DMS 273 treated with DMSO at 0.1 percent for 48 hours (cell line): ENCODE results near the gene COX6B2.
"Not testable (repeated sequence)": the region's sequence is repeated elsewhere in the genome, so short reads cannot be mapped to it uniquely, and the experiment has no call there.

Experiments used
- DNase-seq: peaks from one replicate; lab custom pipeline; 2025; lab: John Stamatoyannopoulos, UW

The COX6B2 gene

GRCh38 chr19:55354698-55355212 is at the start of gene COX6B2:
COX6B2 (minus strand) TSS chr19:55354719; CDS start chr19:55354521, 198 bp downstream.
- no peak for DNase-seq

DNA sequence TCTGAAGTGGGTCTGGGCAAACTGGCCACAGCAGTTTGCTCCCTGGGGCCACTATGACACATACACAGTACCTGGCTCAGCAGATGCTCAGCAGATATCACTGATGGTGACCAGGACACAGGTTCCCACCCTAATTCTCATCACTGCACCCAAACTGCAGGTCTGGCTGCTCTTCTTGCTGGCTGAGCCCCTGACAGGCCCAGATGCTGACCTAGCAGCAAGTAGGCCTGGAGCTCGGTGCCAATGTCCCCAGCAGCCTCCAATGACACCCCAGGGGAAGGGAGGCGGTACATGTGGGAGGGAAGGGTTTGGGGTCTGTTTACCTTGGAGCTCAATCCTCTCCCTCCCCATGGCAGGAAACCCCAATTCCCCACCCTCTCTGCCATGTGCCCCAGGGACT is 48.0 kb upstream of the COX6B2 start:
- DNase-seq = no peak

- DNase-seq = not testable (repeated sequence)
Observed at GRCh38 chr19:55401390-55401789, 46.9 kb upstream of the COX6B2 start.

- no peak for DNase-seq
Observed at GRCh38 chr19:55400281-55401087, 46.0 kb upstream of the COX6B2 start.

DNA sequence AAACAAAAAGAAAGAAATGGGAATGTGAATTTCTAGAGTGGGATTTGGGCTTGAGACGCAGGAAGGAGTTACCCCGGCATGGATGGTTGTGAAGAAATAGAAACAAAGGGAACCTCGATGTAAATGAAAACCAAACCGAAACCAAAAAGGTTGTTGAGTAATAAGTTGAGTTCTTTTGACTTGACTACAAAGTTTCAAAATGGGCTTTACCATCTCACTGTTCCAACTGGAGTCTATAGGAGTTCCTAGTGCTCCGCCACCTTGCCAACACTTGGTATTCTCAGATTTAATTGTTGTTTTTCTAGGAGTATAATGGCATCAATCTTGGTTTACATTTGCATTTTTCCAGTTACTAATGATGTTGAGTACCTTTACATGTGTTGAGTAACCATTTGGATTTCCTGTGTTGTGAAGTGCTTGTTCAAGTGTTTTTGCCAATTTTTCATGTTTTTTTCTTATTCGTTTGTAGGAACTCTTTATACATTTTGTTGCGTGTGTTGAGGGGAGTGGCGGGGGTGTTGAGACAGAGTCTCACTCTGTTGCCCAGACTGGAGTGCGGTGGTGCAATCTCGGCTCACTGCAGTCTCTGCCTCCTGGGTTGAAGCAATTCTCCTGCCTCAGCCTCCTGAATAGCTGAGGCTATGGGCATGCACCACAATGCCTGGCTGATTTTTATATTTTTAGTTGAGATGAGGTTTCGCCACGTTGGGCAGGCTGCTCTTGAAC is 43.8 kb upstream of the COX6B2 start:
- DNase-seq = no peak

- DNase-seq = no peak
Observed at GRCh38 chr19:55392820-55393761, 38.6 kb upstream of the COX6B2 start.

DNA sequence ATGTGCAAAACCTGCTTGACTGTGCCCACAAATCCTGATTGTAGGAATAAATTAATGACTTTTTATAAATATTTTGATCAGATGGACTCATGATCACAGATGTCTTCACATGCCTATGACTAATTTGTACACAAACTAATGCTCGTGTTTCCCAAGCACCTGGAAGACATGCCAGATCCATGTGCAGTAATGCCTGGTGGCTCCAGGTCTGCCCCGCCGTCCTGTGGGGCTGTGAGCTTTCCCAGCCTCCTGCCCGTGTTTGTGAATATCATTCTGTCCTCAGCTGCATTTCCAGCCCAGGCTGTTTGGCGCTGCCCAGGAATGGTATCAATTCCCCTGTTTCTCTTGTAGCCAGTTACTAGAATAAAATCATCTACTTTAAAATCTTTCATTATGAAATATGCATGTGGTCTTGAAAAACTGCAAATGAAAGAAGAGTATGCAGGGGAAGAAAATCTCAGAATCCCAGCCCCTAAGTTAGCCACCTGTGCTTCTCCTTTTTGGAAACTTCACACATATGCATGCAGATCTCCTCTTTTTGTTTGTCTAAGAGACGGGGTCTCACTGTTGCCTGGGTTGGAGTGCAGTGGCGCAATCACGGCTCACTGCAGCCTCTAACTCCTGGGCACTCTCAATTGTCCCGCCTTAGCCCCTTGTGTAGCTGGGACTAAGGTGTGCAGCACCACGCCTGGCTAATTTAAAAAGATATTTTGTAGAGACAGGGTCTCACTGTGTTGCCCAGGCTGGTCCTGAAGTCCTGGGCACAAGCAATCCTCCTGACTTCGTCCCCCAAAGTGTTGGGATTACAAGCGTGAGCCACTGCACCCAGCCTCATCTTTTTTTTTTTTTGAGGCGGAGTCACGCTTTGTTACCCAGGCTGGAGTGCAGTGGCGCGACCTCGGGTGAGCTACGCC is 37.4 kb upstream of the COX6B2 start:
- no peak for DNase-seq

DNA sequence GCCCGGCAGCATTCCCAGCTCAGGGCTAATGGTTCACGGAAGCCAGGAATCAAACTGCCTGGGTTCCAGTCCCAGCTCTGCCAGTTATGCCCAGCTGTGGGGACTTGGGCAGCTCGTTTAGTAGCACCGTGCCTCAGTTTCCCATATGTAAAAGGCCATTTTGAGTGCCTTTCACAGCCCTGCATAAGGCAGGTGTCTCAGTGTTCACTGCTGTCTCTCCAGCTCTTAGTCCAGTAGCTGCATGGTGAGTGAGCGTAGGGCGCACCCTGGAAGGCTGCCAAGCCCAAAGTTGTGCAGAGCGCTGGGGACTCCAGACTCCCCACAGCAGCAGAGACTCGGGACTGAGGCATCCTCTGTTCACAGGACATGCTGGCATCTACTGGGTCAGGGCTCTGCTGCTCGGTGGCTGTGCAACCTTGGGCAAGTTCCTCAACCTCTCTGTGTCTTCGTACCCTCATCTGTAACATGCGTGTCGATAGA is 36.7 kb upstream of the COX6B2 start:
- DNase-seq = no peak

DNA sequence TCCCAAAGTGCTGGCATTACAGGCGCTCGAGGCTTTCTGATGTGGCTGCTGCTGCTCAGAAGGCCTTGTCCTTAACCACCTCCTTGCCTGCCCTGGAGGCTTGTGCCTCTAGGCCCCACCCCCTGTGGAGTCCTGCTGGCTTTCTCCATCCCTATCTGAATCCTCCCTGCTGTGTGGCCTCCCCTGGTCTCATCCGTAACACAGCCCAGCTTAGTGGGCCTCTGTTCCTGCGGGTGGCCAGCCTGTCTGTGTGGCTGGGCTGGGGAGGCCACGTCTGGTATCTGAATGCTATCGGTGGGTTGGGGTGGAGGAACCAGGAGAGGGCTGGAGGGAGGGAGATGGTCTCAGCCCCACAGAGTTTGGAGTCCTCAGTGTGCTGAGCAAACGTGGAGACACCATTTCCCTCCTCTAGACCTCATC is 36.0 kb upstream of the COX6B2 start:
- DNase-seq = no peak

DNA sequence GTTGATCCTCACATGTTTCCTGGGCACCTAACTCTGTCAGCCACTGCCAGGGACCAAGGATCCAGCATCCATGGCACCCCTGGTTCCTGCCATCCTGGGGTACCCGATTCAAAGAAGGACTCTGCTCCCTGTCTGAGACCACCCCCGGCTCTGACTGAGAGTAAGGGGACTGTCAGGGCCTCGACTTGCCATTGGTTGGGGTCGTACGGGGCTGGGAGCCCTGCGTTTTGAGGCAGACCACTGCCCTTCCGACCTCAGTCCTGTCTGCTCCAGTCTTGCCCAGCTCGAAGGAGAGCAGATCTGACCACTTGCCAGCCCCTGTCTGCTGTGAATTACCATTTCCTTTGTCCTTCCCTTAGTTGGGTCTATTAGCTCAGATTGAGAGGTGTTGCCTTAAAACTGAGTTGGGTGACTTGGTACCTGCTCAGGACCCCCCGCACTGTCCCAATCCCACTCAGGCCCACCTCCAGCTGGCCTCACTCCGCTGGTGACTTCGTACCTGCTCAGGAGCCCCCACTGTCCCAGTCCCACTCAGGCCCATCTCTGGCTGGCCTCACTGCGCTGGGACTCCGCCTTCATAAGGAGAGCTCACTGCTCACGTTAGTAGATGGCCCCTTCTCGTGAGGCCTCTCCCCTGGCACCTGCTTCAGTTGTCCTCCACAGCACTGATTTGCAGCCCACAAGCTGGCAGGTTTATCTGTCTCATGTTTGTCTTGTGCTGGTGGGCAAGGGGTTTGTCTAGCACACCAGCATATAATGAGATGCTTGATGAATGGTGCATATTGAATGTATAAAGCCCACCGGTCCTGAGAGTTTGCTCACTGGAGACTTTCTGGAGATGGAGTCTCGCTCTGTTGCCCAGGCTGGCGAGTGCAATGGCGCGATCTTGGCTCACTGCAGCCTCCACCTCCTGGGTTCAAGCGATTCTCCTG is 35.1 kb upstream of the COX6B2 start:
- DNase-seq = no peak

- no peak for DNase-seq
Observed at GRCh38 chr19:55387736-55388497, 33.4 kb upstream of the COX6B2 start.

- DNase-seq = no peak
Observed at GRCh38 chr19:55386493-55386971, 32.0 kb upstream of the COX6B2 start.

- DNase-seq = peak; percentile 89
Observed at GRCh38 chr19:55385724-55386492, 31.4 kb upstream of the COX6B2 start, which contains the start of gene RPL28. RPL28 (plus strand) TSS chr19:55385932; CDS start chr19:55386358, 426 bp downstream.

- peak; percentile 88 for DNase-seq
Observed at GRCh38 chr19:55384920-55385723, 30.6 kb upstream of the COX6B2 start.

DNA sequence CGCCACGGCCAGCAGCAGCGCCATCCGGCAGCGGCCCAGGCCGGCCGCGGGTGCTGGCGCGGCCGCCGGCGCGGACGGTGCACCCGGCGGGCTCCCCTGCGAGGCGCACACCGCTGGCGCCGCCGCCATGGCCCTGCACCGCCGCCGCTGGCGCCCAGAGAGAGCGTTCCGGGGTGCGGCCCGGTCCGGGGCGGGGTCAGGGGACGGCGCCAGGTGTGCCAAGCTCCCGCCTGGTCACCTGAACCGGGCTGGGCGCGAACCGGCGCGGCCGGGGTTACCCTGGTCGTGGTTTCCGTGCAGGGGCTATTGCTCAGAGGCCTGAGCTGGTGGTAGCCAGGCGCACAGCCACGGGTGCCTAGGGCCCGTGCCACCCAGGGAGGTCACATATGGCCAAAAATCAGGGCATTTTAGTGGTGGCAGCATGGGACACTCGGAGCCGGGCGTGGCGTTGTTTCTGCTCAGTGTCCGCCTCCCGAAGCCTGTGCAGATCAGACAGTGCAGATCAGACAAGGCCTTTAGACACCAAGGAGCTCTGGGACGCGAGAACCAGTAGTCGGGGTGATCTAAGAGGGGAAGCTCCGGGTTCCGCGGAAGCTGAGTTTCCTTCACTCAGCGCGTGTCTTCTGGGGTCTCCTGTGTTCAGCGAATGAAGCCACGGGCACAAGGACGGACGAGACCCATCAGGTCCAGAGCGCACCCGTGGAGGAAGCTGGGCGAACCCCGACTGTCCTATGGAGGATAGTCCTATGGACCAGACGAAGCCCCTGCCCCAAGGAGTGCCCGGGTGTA is 29.8 kb upstream of the COX6B2 start, which contains the start of gene TMEM238:
Gene TMEM238, minus strand, starts transcription at position 162 of the 789 bp plus-strand sequence. Its CDS starts 33 bp downstream, at position 129.
- no peak for DNase-seq
